ENCODE results near the gene NRK. TPM values are rescaled to one million over a fixed set of nuclear protein-coding genes. Genes with fewer than 3 reads are reported as not detected.
"Not testable (repeated sequence)": the region's sequence is repeated elsewhere in the genome, so short reads cannot be mapped to it uniquely, and the experiment has no call there.

Gene NRK, protein sequence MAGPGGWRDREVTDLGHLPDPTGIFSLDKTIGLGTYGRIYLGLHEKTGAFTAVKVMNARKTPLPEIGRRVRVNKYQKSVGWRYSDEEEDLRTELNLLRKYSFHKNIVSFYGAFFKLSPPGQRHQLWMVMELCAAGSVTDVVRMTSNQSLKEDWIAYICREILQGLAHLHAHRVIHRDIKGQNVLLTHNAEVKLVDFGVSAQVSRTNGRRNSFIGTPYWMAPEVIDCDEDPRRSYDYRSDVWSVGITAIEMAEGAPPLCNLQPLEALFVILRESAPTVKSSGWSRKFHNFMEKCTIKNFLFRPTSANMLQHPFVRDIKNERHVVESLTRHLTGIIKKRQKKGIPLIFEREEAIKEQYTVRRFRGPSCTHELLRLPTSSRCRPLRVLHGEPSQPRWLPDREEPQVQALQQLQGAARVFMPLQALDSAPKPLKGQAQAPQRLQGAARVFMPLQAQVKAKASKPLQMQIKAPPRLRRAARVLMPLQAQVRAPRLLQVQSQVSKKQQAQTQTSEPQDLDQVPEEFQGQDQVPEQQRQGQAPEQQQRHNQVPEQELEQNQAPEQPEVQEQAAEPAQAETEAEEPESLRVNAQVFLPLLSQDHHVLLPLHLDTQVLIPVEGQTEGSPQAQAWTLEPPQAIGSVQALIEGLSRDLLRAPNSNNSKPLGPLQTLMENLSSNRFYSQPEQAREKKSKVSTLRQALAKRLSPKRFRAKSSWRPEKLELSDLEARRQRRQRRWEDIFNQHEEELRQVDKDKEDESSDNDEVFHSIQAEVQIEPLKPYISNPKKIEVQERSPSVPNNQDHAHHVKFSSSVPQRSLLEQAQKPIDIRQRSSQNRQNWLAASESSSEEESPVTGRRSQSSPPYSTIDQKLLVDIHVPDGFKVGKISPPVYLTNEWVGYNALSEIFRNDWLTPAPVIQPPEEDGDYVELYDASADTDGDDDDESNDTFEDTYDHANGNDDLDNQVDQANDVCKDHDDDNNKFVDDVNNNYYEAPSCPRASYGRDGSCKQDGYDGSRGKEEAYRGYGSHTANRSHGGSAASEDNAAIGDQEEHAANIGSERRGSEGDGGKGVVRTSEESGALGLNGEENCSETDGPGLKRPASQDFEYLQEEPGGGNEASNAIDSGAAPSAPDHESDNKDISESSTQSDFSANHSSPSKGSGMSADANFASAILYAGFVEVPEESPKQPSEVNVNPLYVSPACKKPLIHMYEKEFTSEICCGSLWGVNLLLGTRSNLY (N-terminal part only)
- not detected for total RNA-seq

DNA sequence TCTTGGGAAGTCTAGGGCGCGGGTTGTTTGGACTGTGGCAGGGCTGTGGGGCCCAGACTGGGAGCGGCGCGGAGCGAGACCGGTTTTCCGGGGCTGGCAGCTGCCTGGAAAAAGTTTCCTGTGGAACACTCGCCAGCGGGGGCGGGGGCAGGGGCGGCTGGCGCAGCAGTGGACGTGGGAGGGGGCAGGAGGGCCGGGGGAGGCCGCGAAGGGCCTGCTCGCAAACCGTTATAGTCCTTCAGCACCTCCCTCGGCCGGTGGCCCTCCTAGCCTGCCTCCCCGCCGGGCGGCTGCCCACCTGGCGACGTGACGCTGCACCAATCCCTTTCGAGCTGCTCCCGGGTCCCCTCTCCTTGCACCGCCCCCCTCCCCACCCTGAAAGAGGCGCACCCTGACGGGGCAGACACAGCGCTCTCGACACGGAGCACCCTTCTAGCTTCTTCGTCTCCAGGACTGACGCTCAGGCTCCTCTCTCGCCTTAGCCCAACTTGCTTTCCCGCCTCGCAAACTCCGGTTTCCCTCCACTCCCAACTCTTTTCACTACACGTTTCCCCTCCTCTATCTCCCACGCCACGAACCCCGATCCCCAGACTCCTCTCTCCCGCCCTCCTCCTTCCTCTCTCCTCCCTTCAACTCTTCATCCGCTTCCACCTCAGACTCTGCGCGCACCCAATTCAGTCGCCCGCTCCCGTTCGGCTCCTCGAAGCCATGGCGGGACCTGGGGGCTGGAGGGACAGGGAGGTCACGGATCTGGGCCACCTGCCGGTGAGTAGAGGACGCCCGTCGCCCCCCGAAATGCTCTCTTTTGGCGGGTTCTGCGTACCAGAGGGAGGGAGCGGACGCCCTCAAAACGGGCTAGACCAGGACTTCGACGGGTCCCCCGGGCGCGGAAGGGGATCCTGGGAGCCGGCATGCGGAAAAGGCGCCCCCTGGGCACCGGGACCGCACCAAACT, at the start of gene NRK:
TSS of gene NRK (plus strand) at position 402 of the 954 bp plus-strand sequence. CDS start at position 709, 307 bp downstream.
- Mint-ChIP-seq H3K4me1 (no peaks in the 10 kb centered on the region), H3K27ac (no peak within 1 kb of the TSS), H3K9me3 (no peaks in the 10 kb centered on the region), H3K36me3 (ENCODE audit: low read depth) (no peaks in the 10 kb centered on the region), H3K27me3 (peaks cover 22% of the 10 kb centered on the region), H3K4me3 (no peak within 1 kb of the TSS)
- CTCF ChIA-PET: no interaction called here
- no peak for DNase-seq
- POLR2A ChIA-PET: no interaction called here

DNA sequence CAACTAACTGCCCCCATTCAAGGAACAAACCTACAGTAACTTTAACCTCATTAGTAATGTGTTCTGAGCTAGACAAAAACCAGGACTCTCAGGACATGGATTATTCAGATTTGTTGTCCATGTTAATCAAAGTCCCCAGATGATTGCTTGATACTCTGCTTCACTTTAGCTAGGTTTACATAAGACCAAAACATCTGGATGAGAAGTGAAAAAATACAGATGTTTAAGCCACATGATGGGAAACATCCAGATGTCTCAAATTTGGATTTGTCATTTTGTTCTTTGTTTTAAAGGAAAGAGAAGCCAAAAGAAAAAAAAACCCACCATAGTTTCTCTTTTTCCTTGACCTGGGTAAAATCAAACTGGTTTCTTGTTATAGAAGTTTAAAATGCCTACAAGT, 48.5 kb upstream of the NRK start:
- ChIA-PET POLR2A (no interaction called here), CTCF (no interaction called here)
- DNase-seq: no peak
- H3K36me3 Mint-ChIP-seq (ENCODE audit: low read depth): no peaks in the 10 kb centered on the region
- H3K4me3 Mint-ChIP-seq: no peak overlapping the region
- H3K27me3 Mint-ChIP-seq: no peaks in the 10 kb centered on the region
- H3K4me1 Mint-ChIP-seq: no peaks in the 10 kb centered on the region
- no peaks in the 10 kb centered on the region for H3K9me3 Mint-ChIP-seq
- H3K27ac Mint-ChIP-seq: no peak overlapping the region

DNA sequence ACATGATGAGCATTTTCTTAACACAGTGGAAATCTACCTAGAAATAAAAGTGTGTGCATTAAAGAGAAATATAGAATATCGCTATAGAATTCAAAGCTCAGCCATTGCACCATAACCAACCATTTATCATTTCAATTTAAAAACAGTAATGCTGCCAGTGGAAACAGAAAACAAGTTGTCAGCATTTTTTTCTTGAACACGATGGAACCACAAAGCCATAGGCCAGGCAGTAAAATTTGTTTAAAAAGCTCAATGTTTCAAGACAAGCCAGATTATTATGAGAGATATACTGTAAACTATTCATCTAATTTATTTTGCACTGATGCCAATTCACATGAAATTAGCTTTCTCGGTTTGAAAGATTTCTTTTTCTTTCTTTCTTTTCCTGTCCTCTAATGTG, 46.7 kb upstream of the NRK start:
- ChIA-PET POLR2A (no interaction called here), CTCF (no interaction called here)
- Mint-ChIP-seq H3K4me1 (no peaks in the 10 kb centered on the region), H3K9me3 (no peaks in the 10 kb centered on the region), H3K36me3 (ENCODE audit: low read depth) (no peaks in the 10 kb centered on the region), H3K4me3 (no peak overlapping the region), H3K27me3 (no peaks in the 10 kb centered on the region), H3K27ac (no peak overlapping the region)
- no peak for DNase-seq

DNA sequence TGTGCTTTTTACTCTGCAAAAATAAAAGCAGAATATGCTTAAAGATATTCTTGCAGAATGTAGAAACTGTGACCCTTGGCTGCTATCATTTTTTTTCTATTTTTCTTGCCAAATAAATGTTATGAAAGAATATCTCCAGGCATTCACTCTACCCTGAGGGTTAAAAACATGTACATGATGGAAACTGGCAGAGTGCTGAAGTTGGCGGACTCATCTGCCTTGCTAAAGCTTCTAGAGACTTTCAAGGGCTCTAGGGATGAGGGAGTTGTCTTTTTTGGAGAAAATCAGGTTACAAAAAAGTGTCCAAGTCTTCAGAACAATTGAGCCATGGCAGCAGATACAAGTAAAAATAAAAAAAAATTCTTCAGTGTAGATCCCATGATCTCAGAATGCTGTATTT, 40.5 kb upstream of the NRK start:
- Mint-ChIP-seq H3K27me3 (no peaks in the 10 kb centered on the region), H3K4me3 (no peak overlapping the region), H3K9me3 (no peaks in the 10 kb centered on the region), H3K27ac (no peak overlapping the region), H3K36me3 (ENCODE audit: low read depth) (no peaks in the 10 kb centered on the region), H3K4me1 (no peaks in the 10 kb centered on the region)
- DNase-seq: no peak
- ChIA-PET POLR2A (no interaction called here), CTCF (no interaction called here)

DNA sequence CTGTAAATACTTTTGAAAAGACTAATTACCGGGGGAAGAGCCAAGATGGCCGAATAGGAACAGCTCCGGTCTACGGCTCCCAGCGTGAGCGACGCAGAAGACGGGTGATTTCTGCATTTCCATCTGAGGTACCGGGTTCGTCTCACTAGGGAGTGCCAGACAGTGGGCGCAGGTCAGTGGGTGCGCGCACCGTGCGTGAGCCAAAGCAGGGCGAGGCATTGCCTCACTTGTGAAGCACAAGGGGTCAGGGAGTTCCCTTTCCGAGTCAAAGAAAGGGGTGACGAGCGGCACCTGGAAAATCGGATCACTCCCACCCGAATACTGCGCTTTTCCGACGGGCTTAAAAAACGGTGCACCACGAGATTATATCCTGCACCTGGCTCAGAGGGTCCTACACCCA, 25.5 kb upstream of the NRK start:
- POLR2A ChIA-PET; H3K4me1 Mint-ChIP-seq; H3K27ac Mint-ChIP-seq; H3K4me3 Mint-ChIP-seq; H3K9me3 Mint-ChIP-seq; CTCF ChIA-PET; H3K27me3 Mint-ChIP-seq; DNase-seq; H3K36me3 Mint-ChIP-seq (ENCODE audit: low read depth): not testable (repeated sequence)

DNA sequence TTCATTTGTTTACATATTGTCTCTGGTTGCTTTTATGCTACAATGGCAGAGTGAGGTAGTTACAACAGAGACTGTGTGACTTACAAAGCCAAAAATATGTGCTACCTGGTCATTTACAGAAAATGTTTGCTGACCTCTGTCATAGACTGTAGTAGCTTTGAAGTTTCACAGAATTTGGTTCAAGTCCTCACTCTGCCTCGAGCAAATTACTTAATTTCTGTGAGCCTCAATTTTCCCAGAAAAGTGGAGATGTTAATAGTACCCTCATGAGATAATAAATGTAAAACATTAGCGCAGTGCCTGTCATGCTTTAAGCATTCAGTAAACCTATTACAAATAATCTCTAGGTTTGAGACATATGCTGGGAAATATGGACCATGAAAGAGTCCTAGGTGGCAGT, 18.4 kb upstream of the NRK start:
- ChIA-PET POLR2A (no interaction called here), CTCF (no interaction called here)
- Mint-ChIP-seq H3K4me3 (no peak overlapping the region), H3K9me3 (no peaks in the 10 kb centered on the region), H3K36me3 (ENCODE audit: low read depth) (no peaks in the 10 kb centered on the region), H3K27me3 (no peaks in the 10 kb centered on the region), H3K27ac (no peak overlapping the region), H3K4me1 (no peaks in the 10 kb centered on the region)
- no peak for DNase-seq

DNA sequence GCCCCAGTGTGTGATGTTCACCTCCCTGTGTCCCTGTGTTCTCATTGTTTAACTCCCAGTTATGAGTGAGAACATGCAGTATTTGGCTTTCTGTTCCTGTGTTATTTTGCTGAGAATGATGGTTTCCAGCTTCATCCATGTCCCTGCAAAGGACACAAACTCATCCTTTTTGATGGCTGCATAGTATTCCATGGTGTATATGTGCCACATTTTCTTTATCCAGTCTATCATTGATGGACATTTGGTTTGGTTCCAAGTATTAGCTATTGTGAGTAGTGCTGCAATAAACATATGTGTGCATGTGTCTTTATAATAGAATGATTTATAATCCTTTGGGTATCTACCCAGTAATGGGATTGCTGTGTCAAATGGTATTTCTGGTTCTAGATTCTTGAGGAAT, 16.7 kb upstream of the NRK start:
- DNase-seq; H3K4me1 Mint-ChIP-seq; H3K36me3 Mint-ChIP-seq (ENCODE audit: low read depth); POLR2A ChIA-PET; H3K27ac Mint-ChIP-seq; H3K9me3 Mint-ChIP-seq; H3K4me3 Mint-ChIP-seq; H3K27me3 Mint-ChIP-seq: not testable (repeated sequence)
- CTCF ChIA-PET: interaction anchor here (1.1 kb wide), 1 partner anchor 14 kb away, joined by 3 read pairs; no protein-coding TSS in a partner anchor

DNA sequence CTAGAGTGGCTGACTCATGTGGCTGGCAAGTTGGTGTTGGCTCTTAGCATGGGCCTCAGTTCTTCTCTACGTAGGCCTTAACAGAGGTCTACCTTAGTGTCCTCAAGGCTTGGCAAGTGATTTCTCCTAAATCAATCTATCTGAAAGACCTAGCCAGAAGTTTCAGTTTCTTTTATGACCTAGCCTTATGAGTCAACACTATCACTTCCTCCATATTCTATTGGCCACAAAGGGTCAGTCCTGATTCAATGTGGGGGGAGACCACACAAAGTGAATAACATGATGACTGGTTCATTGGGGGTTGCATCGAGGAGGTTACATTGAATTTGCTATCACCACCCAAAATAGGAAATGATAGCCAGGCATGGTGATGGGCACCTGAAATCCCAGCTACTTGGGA, 5.8 kb upstream of the NRK start:
- H3K4me3 Mint-ChIP-seq: no peak overlapping the region
- no peaks in the 10 kb centered on the region for H3K36me3 Mint-ChIP-seq (ENCODE audit: low read depth)
- peaks cover 10% of the 10 kb centered on the region for H3K27me3 Mint-ChIP-seq
- no peaks in the 10 kb centered on the region for H3K4me1 Mint-ChIP-seq
- ChIA-PET CTCF (no interaction called here), POLR2A (no interaction called here)
- no peak overlapping the region for H3K27ac Mint-ChIP-seq
- no peaks in the 10 kb centered on the region for H3K9me3 Mint-ChIP-seq
- DNase-seq: no peak

DNA sequence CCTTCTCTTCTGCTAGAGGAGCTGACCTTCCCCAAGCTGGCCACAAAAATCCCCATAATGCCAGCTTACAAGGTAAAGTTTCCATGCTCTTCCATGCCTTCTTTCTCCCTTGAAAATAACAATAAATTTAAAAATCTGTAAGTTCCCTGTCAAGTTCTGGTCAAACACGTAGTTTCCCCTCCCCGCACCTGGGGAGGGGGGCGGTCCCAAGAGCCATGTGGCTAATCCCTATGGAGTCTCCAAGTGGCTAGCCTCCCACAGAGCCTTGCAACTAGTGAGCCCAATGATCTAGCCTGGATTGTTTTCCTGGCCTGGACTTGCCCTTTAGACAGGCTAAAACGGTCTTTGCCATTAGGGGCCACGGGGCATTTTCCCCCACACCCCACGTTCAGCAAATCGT, 2.1 kb upstream of the NRK start:
- H3K27ac Mint-ChIP-seq: no peak overlapping the region
- H3K27me3 Mint-ChIP-seq: peaks cover 22% of the 10 kb centered on the region
- no peak overlapping the region for H3K4me3 Mint-ChIP-seq
- no peak for DNase-seq
- ChIA-PET CTCF (interaction anchor here (1.0 kb wide), 1 partner anchor 14 kb away, joined by 3 read pairs; no protein-coding TSS in a partner anchor), POLR2A (no interaction called here)
- H3K4me1 Mint-ChIP-seq: no peaks in the 10 kb centered on the region
- no peaks in the 10 kb centered on the region for H3K36me3 Mint-ChIP-seq (ENCODE audit: low read depth)
- H3K9me3 Mint-ChIP-seq: no peaks in the 10 kb centered on the region

DNA sequence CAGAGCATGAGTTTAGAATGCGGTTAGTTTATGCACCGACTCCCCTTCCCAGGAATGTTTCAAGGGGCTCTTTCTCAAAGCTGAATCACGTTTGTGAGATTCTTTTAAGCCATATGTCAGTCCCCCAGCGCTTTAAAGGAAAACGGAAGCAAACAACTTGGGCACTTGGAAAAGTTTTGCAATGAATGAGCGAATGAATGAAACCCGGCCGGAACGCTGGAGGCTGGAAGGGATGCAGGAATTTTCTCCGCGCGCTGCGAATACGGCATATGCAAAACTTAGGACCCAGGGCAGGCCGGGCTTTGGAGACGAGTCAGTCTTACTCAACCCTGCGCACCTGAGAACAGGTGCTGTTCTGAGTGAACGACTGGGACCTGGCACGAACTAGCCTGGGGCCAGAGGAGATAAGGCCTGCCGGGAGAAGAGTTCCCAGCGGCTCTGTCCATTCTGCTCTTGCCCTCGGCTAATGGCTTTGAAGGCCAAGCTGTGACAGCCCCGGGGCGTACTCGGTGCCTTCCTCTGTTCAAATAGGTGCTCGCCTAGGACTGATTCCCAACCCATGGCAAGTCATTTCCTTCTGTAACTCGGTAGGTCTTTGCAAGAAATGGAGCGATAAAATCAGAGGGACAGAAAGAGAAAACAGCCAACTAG, 743 bp upstream of the NRK start:
- no peak for DNase-seq
- Mint-ChIP-seq H3K9me3 (no peaks in the 10 kb centered on the region), H3K4me1 (no peaks in the 10 kb centered on the region), H3K27ac (no peak overlapping the region), H3K27me3 (peaks cover 22% of the 10 kb centered on the region), H3K4me3 (no peak overlapping the region), H3K36me3 (ENCODE audit: low read depth) (no peaks in the 10 kb centered on the region)
- ChIA-PET POLR2A (no interaction called here), CTCF (no interaction called here)

DNA sequence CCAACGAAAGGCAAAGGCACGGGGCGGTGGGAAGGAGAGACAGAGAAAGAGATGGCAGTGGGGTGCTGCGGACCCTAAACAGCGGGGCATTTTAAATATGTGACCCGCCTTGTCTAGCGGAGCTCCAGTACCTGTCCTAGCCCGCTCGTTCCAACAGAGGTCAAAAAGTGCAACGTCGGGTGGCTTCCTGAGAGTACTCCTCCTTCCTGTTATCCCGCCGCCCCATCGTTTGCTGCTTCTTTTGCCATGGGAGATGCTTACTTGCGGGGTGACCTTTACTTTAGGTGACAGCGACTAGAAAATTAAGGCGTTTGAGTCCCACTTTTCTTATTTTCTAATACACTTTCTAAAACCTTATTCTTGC, 735 bp downstream of the NRK start:
- no peak overlapping the region for H3K27ac Mint-ChIP-seq
- no peaks in the 10 kb centered on the region for H3K36me3 Mint-ChIP-seq (ENCODE audit: low read depth)
- no peak for DNase-seq
- CTCF ChIA-PET: no interaction called here
- H3K27me3 Mint-ChIP-seq: peaks cover 22% of the 10 kb centered on the region
- H3K4me3 Mint-ChIP-seq: no peak overlapping the region
- POLR2A ChIA-PET: no interaction called here
- H3K9me3 Mint-ChIP-seq: no peaks in the 10 kb centered on the region
- no peaks in the 10 kb centered on the region for H3K4me1 Mint-ChIP-seq

DNA sequence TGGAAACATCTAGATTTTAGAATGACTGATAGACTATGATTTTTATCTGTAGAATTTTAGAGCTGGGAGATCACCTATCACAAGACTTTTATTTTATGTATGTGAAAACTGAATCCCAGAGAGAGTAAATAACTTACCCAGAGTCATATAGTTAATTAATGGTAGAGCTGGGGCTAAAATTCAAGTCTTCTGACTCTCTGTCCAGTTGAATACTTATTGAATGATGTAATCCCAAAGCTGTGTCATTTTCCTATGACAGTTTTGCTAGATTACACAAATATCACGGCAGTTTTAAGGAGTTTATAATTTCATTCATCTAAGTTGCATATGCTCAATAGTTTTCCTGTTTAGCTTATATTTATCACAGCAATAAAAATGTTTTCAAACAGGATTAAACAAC, 6.7 kb downstream of the NRK start:
- no peaks in the 10 kb centered on the region for H3K27me3 Mint-ChIP-seq
- no peak for DNase-seq
- no peak overlapping the region for H3K27ac Mint-ChIP-seq
- POLR2A ChIA-PET: no interaction called here
- H3K4me3 Mint-ChIP-seq: no peak overlapping the region
- H3K9me3 Mint-ChIP-seq: no peaks in the 10 kb centered on the region
- H3K4me1 Mint-ChIP-seq: no peaks in the 10 kb centered on the region
- CTCF ChIA-PET: no interaction called here
- no peaks in the 10 kb centered on the region for H3K36me3 Mint-ChIP-seq (ENCODE audit: low read depth)

Data from activated CD4-positive, alpha-beta T cell treated with anti-CD3 and anti-CD28 coated beads, Interleukin-2, amount 10 ng/mL, durations not matched to agents 7 days and 5 days (primary cell).